ENCODE measurements around the gene UBE4A. TPM values are rescaled to one million over a fixed set of nuclear protein-coding genes. Genes with fewer than 3 reads are reported as not detected.

UBE4A gene
- total RNA-seq (ENCODE audit: unreplicated experiment): 44.0 TPM
- long read RNA-seq, partial matches to known transcripts: 2 of 12 reads
- long read RNA-seq, other reads (novel, unspliced or antisense): 10 of 12 reads

- H3K36me3 Mint-ChIP-seq (ENCODE audit: unreplicated experiment): no peaks in the 10 kb centered on the region
- peak; percentile 94 for DNase-seq
- H3K27me3 Mint-ChIP-seq (ENCODE audit: unreplicated experiment): peaks cover 8% of the 10 kb centered on the region
- TF ChIP-seq, protein P1, sequence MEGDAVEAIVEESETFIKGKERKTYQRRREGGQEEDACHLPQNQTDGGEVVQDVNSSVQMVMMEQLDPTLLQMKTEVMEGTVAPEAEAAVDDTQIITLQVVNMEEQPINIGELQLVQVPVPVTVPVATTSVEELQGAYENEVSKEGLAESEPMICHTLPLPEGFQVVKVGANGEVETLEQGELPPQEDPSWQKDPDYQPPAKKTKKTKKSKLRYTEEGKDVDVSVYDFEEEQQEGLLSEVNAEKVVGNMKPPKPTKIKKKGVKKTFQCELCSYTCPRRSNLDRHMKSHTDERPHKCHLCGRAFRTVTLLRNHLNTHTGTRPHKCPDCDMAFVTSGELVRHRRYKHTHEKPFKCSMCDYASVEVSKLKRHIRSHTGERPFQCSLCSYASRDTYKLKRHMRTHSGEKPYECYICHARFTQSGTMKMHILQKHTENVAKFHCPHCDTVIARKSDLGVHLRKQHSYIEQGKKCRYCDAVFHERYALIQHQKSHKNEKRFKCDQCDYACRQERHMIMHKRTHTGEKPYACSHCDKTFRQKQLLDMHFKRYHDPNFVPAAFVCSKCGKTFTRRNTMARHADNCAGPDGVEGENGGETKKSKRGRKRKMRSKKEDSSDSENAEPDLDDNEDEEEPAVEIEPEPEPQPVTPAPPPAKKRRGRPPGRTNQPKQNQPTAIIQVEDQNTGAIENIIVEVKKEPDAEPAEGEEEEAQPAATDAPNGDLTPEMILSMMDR (IDR thresholded peaks at IDR 0.05; ENCODE audit: partially characterized antibody, unreplicated experiment): no peak
- peaks cover 6% of the 10 kb centered on the region for H3K4me1 Mint-ChIP-seq (ENCODE audit: low read depth, unreplicated experiment)
- peak within 1 kb of the TSS; percentile 92 for H3K27ac Mint-ChIP-seq (ENCODE audit: unreplicated experiment)
- peaks cover 13% of the 10 kb centered on the region for H3K9me3 Mint-ChIP-seq (ENCODE audit: unreplicated experiment)
- H3K4me3 Mint-ChIP-seq (ENCODE audit: unreplicated experiment): peak within 1 kb of the TSS; percentile 97
Measured at GRCh38 chr11:118359295-118359958, at the start of gene UBE4A. UBE4A (plus strand) TSS chr11:118359600; CDS start chr11:118365081, 5,481 bp downstream.

- H3K27me3 Mint-ChIP-seq (ENCODE audit: unreplicated experiment): peaks cover 5% of the 10 kb centered on the region
- peaks cover 16% of the 10 kb centered on the region for H3K4me1 Mint-ChIP-seq (ENCODE audit: low read depth, unreplicated experiment)
- H3K4me3 Mint-ChIP-seq (ENCODE audit: unreplicated experiment): no peak overlapping the region
- peaks cover 2% of the 10 kb centered on the region for H3K9me3 Mint-ChIP-seq (ENCODE audit: unreplicated experiment)
- no peaks in the 10 kb centered on the region for H3K36me3 Mint-ChIP-seq (ENCODE audit: unreplicated experiment)
- no peak for DNase-seq
- TF ChIP-seq, protein P1 (IDR thresholded peaks at IDR 0.05; ENCODE audit: partially characterized antibody, unreplicated experiment): no peak
- no peak overlapping the region for H3K27ac Mint-ChIP-seq (ENCODE audit: unreplicated experiment)
Measured at GRCh38 chr11:118310271-118310670, 49.1 kb upstream of the UBE4A start.

GRCh38 chr11:118310781-118311485 lies 48.5 kb upstream of the UBE4A start:
- Mint-ChIP-seq H3K27me3 (ENCODE audit: unreplicated experiment) (peaks cover 5% of the 10 kb centered on the region), H3K4me1 (ENCODE audit: low read depth, unreplicated experiment) (peaks cover 22% of the 10 kb centered on the region), H3K9me3 (ENCODE audit: unreplicated experiment) (peaks cover 5% of the 10 kb centered on the region), H3K4me3 (ENCODE audit: unreplicated experiment) (no peak overlapping the region), H3K27ac (ENCODE audit: unreplicated experiment) (no peak overlapping the region), H3K36me3 (ENCODE audit: unreplicated experiment) (no peaks in the 10 kb centered on the region)
- no peak for DNase-seq
- TF ChIP-seq, protein P1 (IDR thresholded peaks at IDR 0.05; ENCODE audit: partially characterized antibody, unreplicated experiment): no peak

DNA sequence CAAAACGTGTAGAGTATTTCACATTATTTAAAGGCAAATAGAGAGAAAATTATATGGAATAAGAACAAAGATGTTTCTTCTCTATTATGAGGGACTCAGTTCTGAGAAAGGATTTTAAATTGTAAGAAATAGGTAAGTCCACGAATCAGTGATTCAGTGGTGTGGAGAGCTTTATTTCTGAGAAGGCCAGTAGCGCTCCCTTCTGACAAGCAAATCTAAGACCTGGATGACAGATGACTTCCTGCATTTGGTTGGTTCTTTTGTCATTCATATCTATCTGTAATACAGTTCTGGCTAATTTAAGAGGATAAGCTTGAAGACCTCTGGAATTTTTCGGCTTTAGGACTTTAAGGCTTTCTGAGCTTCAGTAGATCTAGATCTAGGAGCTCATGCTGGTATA lies 47.9 kb upstream of the UBE4A start:
- DNase-seq: no peak
- H3K9me3 Mint-ChIP-seq (ENCODE audit: unreplicated experiment): peaks cover 9% of the 10 kb centered on the region
- peaks cover 9% of the 10 kb centered on the region for H3K27me3 Mint-ChIP-seq (ENCODE audit: unreplicated experiment)
- no peak overlapping the region for H3K4me3 Mint-ChIP-seq (ENCODE audit: unreplicated experiment)
- H3K36me3 Mint-ChIP-seq (ENCODE audit: unreplicated experiment): no peaks in the 10 kb centered on the region
- H3K4me1 Mint-ChIP-seq (ENCODE audit: low read depth, unreplicated experiment): peaks cover 27% of the 10 kb centered on the region
- H3K27ac Mint-ChIP-seq (ENCODE audit: unreplicated experiment): no peak overlapping the region
- TF ChIP-seq, protein P1 (IDR thresholded peaks at IDR 0.05; ENCODE audit: partially characterized antibody, unreplicated experiment): no peak

DNA sequence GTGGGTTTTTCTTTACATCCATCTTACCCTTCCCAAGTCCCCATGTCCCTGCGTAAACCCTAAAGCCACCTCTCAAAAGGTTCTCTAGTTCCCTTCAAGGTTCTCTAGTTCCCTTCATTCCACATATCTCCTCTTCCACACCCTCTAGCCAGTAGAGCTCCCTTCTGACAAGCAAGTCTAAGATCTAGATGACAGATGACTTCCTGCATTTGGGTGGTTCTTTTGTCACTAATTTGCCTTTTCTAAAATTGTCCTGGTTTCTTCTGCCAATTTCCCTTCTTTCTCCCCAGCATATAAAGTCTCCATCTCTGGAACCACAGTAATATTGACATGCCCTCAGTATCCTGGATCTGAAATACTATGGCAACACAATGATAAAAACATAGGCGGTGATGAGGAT lies 47.1 kb upstream of the UBE4A start:
- peaks cover 9% of the 10 kb centered on the region for H3K27me3 Mint-ChIP-seq (ENCODE audit: unreplicated experiment)
- peaks cover 27% of the 10 kb centered on the region for H3K4me1 Mint-ChIP-seq (ENCODE audit: low read depth, unreplicated experiment)
- no peaks in the 10 kb centered on the region for H3K36me3 Mint-ChIP-seq (ENCODE audit: unreplicated experiment)
- no peak overlapping the region for H3K27ac Mint-ChIP-seq (ENCODE audit: unreplicated experiment)
- peaks cover 9% of the 10 kb centered on the region for H3K9me3 Mint-ChIP-seq (ENCODE audit: unreplicated experiment)
- TF ChIP-seq, protein P1 (IDR thresholded peaks at IDR 0.05; ENCODE audit: partially characterized antibody, unreplicated experiment): no peak
- H3K4me3 Mint-ChIP-seq (ENCODE audit: unreplicated experiment): no peak overlapping the region
- DNase-seq: no peak

All from glutamatergic neuron (in vitro differentiated cells).